T-cell (primary cell): ENCODE measurements around the gene MDH2. TPM values are rescaled to one million over a fixed set of nuclear protein-coding genes. Genes with fewer than 3 reads are reported as not detected.
A peak's percentile ranks its signal among the peaks of the same experiment; 100 is the strongest.

ENCODE experiments used
- ATAC-seq, 4 experiments: fragments of 200-7000 bp in 3 of 4; fragments of 150-1000 bp in 1 of 4; cut with Tn5 transposase; replicated peaks in 1 of 4; 1 replicate in 3 of 4; 2 replicates in 1 of 4; pipeline ENCODE4 v1.10.0; 2021; ENCODE audit warnings: moderate library complexity in 3 of 4, mild to moderate bottlenecking in 2 of 4, moderate number of reproducible peaks in 1 of 4
- CTCF ChIA-PET, 2 donors: fragments of 300-600 bp; sonication (Branson Sonifier 250); formaldehyde crosslinking; loops; one replicate each; lab custom pipeline; 2022; ENCODE audit warnings: antibody characterized with exemption in 2 of 2; lab: Charles Lee
- POLR2A ChIA-PET, 2 donors: fragments of 300-600 bp; sonication (Branson Sonifier 250); formaldehyde crosslinking; loops; one replicate each; lab custom pipeline; 2022; ENCODE audit warnings: antibody characterized with exemption in 2 of 2; lab: Charles Lee
- DNase-seq, 35 experiments: peaks; one replicate each; pipeline versions ENCODE4 v3.0.0 to v3.0.0-alpha.2; 2013 to 2023
- H3K27ac ChIP-seq: one replicate; pipeline ENCODE4 v1.5.1; 2013; ENCODE audit warnings: low read length
- H3K27me3 ChIP-seq, 2 experiments: replicated peaks in 1 of 2; 1 replicate in 1 of 2; 2 replicates in 1 of 2; pipeline versions ENCODE4 v1.6.1 to v1.7.0; 2013; ENCODE audit warnings: low read length in 1 of 2, mixed read lengths in 1 of 2; ENCODE audit not compliant: control insufficient read depth in 2 of 2, insufficient read depth in 2 of 2; ENCODE audit errors: extremely low read depth in 1 of 2
- H3K36me3 ChIP-seq, 2 donors: 1 replicate in 1 of 2; 2 replicates in 1 of 2; pipeline versions ENCODE4 v1.6.1 to v1.7.0; 2013; ENCODE audit warnings: low read length in 1 of 2; ENCODE audit not compliant: control insufficient read depth in 2 of 2, insufficient read depth in 1 of 2; ENCODE audit errors: extremely low read depth in 1 of 2
- H3K4me1 ChIP-seq, 2 experiments: 1 replicate in 1 of 2; 2 replicates in 1 of 2; pipeline versions ENCODE4 v1.6.1 to v1.7.0; 2013; ENCODE audit warnings: low read length in 2 of 2, mixed read lengths in 1 of 2; ENCODE audit not compliant: insufficient read depth in 2 of 2, control insufficient read depth in 1 of 2; ENCODE audit errors: extremely low read depth in 1 of 2
- H3K4me3 ChIP-seq, 2 donors: 1 replicate in 1 of 2; 2 replicates in 1 of 2; pipeline versions ENCODE4 v1.5.1 to v1.7.0; 2013; ENCODE audit warnings: mild to moderate bottlenecking in 2 of 2, low read length in 1 of 2, moderate library complexity in 1 of 2; ENCODE audit not compliant: control insufficient read depth in 1 of 2; ENCODE audit errors: extremely low read depth in 1 of 2
- H3K9me3 ChIP-seq: 2 replicates; pipeline ENCODE4 v1.7.0; 2013
- H3K27ac Mint-ChIP-seq, 2 donors: one replicate each; pipeline ENCODE4 v1.8.0; 2020 to 2021; ENCODE audit warnings: mild to moderate bottlenecking in 2 of 2, mixed read lengths in 2 of 2
- H3K27me3 Mint-ChIP-seq, 2 donors: one replicate each; pipeline ENCODE4 v1.8.0; 2021 to 2022; ENCODE audit warnings: mixed read lengths in 2 of 2
- H3K36me3 Mint-ChIP-seq: one replicate; pipeline ENCODE4 v1.8.0; 2021; ENCODE audit warnings: mixed read lengths
- H3K4me1 Mint-ChIP-seq, 3 donors: one replicate each; pipeline ENCODE4 v1.8.0; 2020 to 2022; ENCODE audit warnings: mixed read lengths in 3 of 3, mild to moderate bottlenecking in 1 of 3
- H3K4me3 Mint-ChIP-seq, 3 donors: one replicate each; pipeline ENCODE4 v1.8.0; 2020 to 2022; ENCODE audit warnings: mild to moderate bottlenecking in 3 of 3, mixed read lengths in 3 of 3, moderate library complexity in 3 of 3
- H3K9me3 Mint-ChIP-seq, 3 donors: one replicate each; pipeline ENCODE4 v1.8.0; 2020 to 2022; ENCODE audit warnings: mixed read lengths in 3 of 3
- WGBS: methylation state at CpG from one replicate; pipeline ENCODE4 v1.1.5; 2013; ENCODE audit warnings: missing lambda C conversion rate; ENCODE audit not compliant: insufficient coverage; 5-methylcytosine and 5-hydroxymethylcytosine counted together
- total RNA-seq, 35 experiments: library from RNA in 6 of 35; stranded (reverse) in 6 of 35; fragments of 120-200 nt in 1 of 35; gene quantifications; one replicate each; pipeline versions ENCODE4 v1.2.1 to v1.2.4 and lab custom pipeline; 2013 to 2026

Gene MDH2
- total RNA-seq, 5 donors from 2014 or later (not counting 1 experiment from before 2014, with no cell fraction given): 72.0 to 113 (median 93.6) TPM

GRCh38 chr7:76064208-76064970, 16.5 kb downstream of the MDH2 start:
- 97% methylated on average over 9 of the region's 24 CpGs for WGBS

GRCh38 chr7:76065016-76065612, 17.2 kb downstream of the MDH2 start:
- Histone ChIP-seq H3K4me3 (no peak overlapping the region), H3K27ac (no peak overlapping the region), H3K36me3 (peaks cover 46 to 70% of the 10 kb centered on the region in 2 donors), H3K27me3 (no peaks in the 10 kb centered on the region), H3K4me1 (no peaks in the 10 kb centered on the region), H3K9me3 (no peaks in the 10 kb centered on the region)
- H3K27me3 Mint-ChIP-seq: no peaks in the 10 kb centered on the region
- DNase-seq (no peak), ATAC-seq (no peak)
- peaks cover 0 to 5% (median 0%) of the 10 kb centered on the region in 3 donors for H3K4me1 Mint-ChIP-seq
- H3K4me3 Mint-ChIP-seq: no peak overlapping the region
- no peak overlapping the region for H3K27ac Mint-ChIP-seq
- H3K9me3 Mint-ChIP-seq: no peaks in the 10 kb centered on the region
- ChIA-PET POLR2A (no interaction called here), CTCF (no interaction called here)
- WGBS: 89% methylated on average over 10 of the region's 14 CpGs
- H3K36me3 Mint-ChIP-seq: peaks cover 48% of the 10 kb centered on the region

More at GRCh38 chr7:76064208-76064970, 16.5 kb downstream of the MDH2 start:
- POLR2A ChIA-PET: no interaction called here
- Mint-ChIP-seq H3K36me3 (peaks cover 55% of the 10 kb centered on the region), H3K9me3 (no peaks in the 10 kb centered on the region), H3K4me1 (peaks cover 0 to 5% (median 0%) of the 10 kb centered on the region in 3 donors), H3K27ac (no peak overlapping the region), H3K27me3 (no peaks in the 10 kb centered on the region), H3K4me3 (no peak overlapping the region)
- no peak for DNase-seq
- H3K4me3 ChIP-seq: no peak overlapping the region
- H3K4me1 ChIP-seq: no peaks in the 10 kb centered on the region
- H3K27ac ChIP-seq: no peak overlapping the region
- no peaks in the 10 kb centered on the region for H3K9me3 ChIP-seq
- H3K27me3 ChIP-seq: no peaks in the 10 kb centered on the region
- CTCF ChIA-PET: no interaction called here
- peaks cover 47 to 78% of the 10 kb centered on the region in 2 donors for H3K36me3 ChIP-seq
- ATAC-seq: no peak

- Mint-ChIP-seq H3K4me1 (peaks cover 0 to 5% (median 0%) of the 10 kb centered on the region in 3 donors), H3K4me3 (no peak overlapping the region), H3K27ac (no peak overlapping the region), H3K9me3 (no peaks in the 10 kb centered on the region), H3K36me3 (peaks cover 39% of the 10 kb centered on the region), H3K27me3 (no peaks in the 10 kb centered on the region)
- H3K27ac ChIP-seq: no peak overlapping the region
- H3K9me3 ChIP-seq: no peaks in the 10 kb centered on the region
- DNase-seq (no peak), ATAC-seq (no peak)
- ChIA-PET CTCF (no interaction called here), POLR2A (no interaction called here)
- 97% methylated on average over 9 of the region's 14 CpGs for WGBS
- no peak overlapping the region for H3K4me3 ChIP-seq
- peaks cover 36 to 52% of the 10 kb centered on the region in 2 donors for H3K36me3 ChIP-seq
- H3K27me3 ChIP-seq: no peaks in the 10 kb centered on the region
- H3K4me1 ChIP-seq: no peaks in the 10 kb centered on the region
Measured at GRCh38 chr7:76066716-76067503, 19.0 kb downstream of the MDH2 start.

GRCh38 chr7:76069238-76069638, 21.3 kb downstream of the MDH2 start:
- DNase-seq: peak in 2 of 35 experiments; percentile 2 to 19
- Mint-ChIP-seq H3K27me3 (no peaks in the 10 kb centered on the region), H3K36me3 (peaks cover 27% of the 10 kb centered on the region), H3K27ac (no peak overlapping the region), H3K4me1 (no peaks in the 10 kb centered on the region), H3K4me3 (no peak overlapping the region), H3K9me3 (no peaks in the 10 kb centered on the region)
- H3K4me1 ChIP-seq: no peaks in the 10 kb centered on the region
- H3K36me3 ChIP-seq: peaks cover 21 to 30% of the 10 kb centered on the region in 2 donors
- 84% methylated on average over 5 of the region's 8 CpGs for WGBS
- ChIA-PET POLR2A (no interaction called here), CTCF (interaction anchor here in 1 of 2 donors (0.5 to 0.7 kb wide), 4 partner anchors 60 to 1170 kb away, joined by 3 to 12 read pairs (median 8); no protein-coding TSS in a partner anchor)
- H3K9me3 ChIP-seq: no peaks in the 10 kb centered on the region
- H3K27ac ChIP-seq: no peak overlapping the region
- no peaks in the 10 kb centered on the region for H3K27me3 ChIP-seq
- no peak overlapping the region for H3K4me3 ChIP-seq
- peak in 1 of 4 experiments; percentile 47 for ATAC-seq

- H3K4me1 ChIP-seq: no peaks in the 10 kb centered on the region
- no peak overlapping the region for H3K27ac Mint-ChIP-seq
- ChIA-PET CTCF (interaction anchor here in 1 of 2 donors (0.6 kb wide), 1 partner anchor 252 kb away, joined by 4 read pairs; no protein-coding TSS in a partner anchor), POLR2A (no interaction called here)
- H3K4me3 Mint-ChIP-seq: no peak overlapping the region
- H3K9me3 Mint-ChIP-seq: peaks cover 0 to 5% (median 3%) of the 10 kb centered on the region in 3 donors
- DNase-seq (no peak), ATAC-seq (no peak)
- peaks cover 4% of the 10 kb centered on the region for H3K36me3 Mint-ChIP-seq
- WGBS: 96% methylated on average over 41 of the region's 47 CpGs
- peaks cover 5 to 7% of the 10 kb centered on the region in 2 donors for H3K36me3 ChIP-seq
- peaks cover 0 to 4% of the 10 kb centered on the region in 2 experiments for H3K27me3 ChIP-seq
- no peaks in the 10 kb centered on the region for H3K4me1 Mint-ChIP-seq
- H3K27ac ChIP-seq: no peak overlapping the region
- H3K27me3 Mint-ChIP-seq: no peaks in the 10 kb centered on the region
- H3K4me3 ChIP-seq: no peak overlapping the region
- H3K9me3 ChIP-seq: no peaks in the 10 kb centered on the region
Measured at GRCh38 chr7:76071316-76072242, 23.7 kb downstream of the MDH2 start.
